ENCODE results near the gene ADAMTS2.

DNA sequence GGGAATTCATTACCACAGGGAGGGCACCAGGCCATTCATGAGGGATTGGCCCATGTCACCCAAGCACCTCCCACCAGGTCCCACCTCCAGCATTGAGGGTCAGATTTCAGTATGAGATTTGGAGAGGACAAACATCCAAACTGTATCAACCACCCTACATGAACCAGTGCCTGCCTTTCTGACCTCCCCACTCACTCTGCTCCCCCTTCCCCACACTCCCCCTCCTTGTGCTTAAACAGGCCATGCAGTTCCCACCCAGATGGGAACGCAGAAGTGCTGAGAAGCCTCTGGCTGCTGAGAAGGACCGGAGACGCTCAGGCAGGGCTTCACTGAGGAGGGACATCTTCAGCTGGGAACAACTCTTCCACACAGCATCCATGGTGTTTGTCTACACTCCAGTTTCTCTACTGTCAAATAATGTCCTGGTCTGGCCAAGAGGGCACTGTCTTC lies 30.0 kb upstream of the ADAMTS2 start:
- no peak for TF ChIP-seq CTCF (IDR thresholded peaks at IDR 0.05)
- no peak for TF ChIP-seq POLR2A (IDR thresholded peaks at IDR 0.05)

All from lower leg skin (tissue), 3 donors.